OCI-LY1 (cell line): ENCODE results near the gene ITGA1.

Experiments
- H2AFZ ChIP-seq: fragments of 200-600 bp; sonication (generic), shearing (Covaris generic); 2 replicates; pipeline ENCODE4 v1.6.0; 2014; ENCODE audit warnings: antibody characterized with exemption, mild to moderate bottlenecking, low read length
- H3F3A ChIP-seq: fragments of 200-600 bp; sonication (generic), shearing (Covaris generic); 2 replicates; pipeline ENCODE4 v1.6.0; 2014; ENCODE audit warnings: mild to moderate bottlenecking, antibody characterized with exemption, low read length, moderate library complexity; ENCODE audit not compliant: insufficient read depth
- H3K27ac ChIP-seq: fragments of 200-600 bp; sonication (generic); 2 replicates; pipeline ENCODE4 v1.5.1; 2014; ENCODE audit warnings: low read length, mixed run types, mild to moderate bottlenecking, low read depth; ENCODE audit not compliant: poor library complexity, severe bottlenecking
- H3K27me3 ChIP-seq: fragments of 200-600 bp; sonication (generic); 2 replicates; pipeline ENCODE4 v1.6.0; 2014; ENCODE audit warnings: antibody characterized with exemption, mild to moderate bottlenecking, low read length, moderate library complexity; ENCODE audit not compliant: insufficient read depth
- H3K36me3 ChIP-seq: fragments of 200-600 bp; sonication (generic); 2 replicates; pipeline ENCODE4 v1.6.1; 2014; ENCODE audit warnings: mild to moderate bottlenecking, antibody characterized with exemption, low read length, moderate library complexity, mixed read lengths; ENCODE audit not compliant: insufficient read depth
- H3K4me1 ChIP-seq: fragments of 200-600 bp; sonication (generic); 2 replicates; pipeline ENCODE4 v1.5.1; 2014; ENCODE audit warnings: mild to moderate bottlenecking, low read length, moderate library complexity; ENCODE audit not compliant: insufficient read depth, severe bottlenecking
- H3K4me2 ChIP-seq: fragments of 200-600 bp; sonication (generic), shearing (Covaris generic); 2 replicates; pipeline ENCODE4 v1.6.1; 2014; ENCODE audit warnings: low read length
- H3K4me3 ChIP-seq: fragments of 200-600 bp; sonication (generic); 2 replicates; pipeline ENCODE4 v1.5.1; 2014; ENCODE audit warnings: low read length, low read depth, mild to moderate bottlenecking, mixed read lengths; ENCODE audit not compliant: poor library complexity, severe bottlenecking
- H3K79me2 ChIP-seq: fragments of 200-600 bp; shearing (Covaris generic); 2 replicates; pipeline ENCODE4 v1.6.1; 2016; ENCODE audit warnings: mixed run types, low read length, mixed read lengths; ENCODE audit not compliant: insufficient read depth
- H3K9ac ChIP-seq: fragments of 200-600 bp; sonication (generic), shearing (Covaris generic); 2 replicates; pipeline ENCODE4 v1.6.1; 2014; ENCODE audit warnings: mild to moderate bottlenecking, low read length, mixed read lengths
- H3K9me2 ChIP-seq: fragments of 200-600 bp; sonication (generic), shearing (Covaris generic); 2 replicates; pipeline ENCODE4 v1.6.1; 2014; ENCODE audit warnings: low read depth, mild to moderate bottlenecking, low read length, mixed read lengths
- H3K9me3 ChIP-seq: fragments of 200-600 bp; shearing (Covaris generic); 2 replicates; pipeline ENCODE4 v1.6.1; 2014; ENCODE audit warnings: low read length, mixed read lengths
- H4K20me1 ChIP-seq: fragments of 200-600 bp; sonication (generic), shearing (Covaris generic); 2 replicates; pipeline ENCODE4 v1.6.0; 2016; ENCODE audit warnings: mild to moderate bottlenecking, low read length; ENCODE audit not compliant: insufficient read depth
- CTCF ChIP-seq: fragments of 200-600 bp; sonication (generic), shearing (Covaris generic); IDR thresholded peaks from 2 replicates; pipeline ENCODE4 v1.5.1; 2017; ENCODE audit warnings: mild to moderate bottlenecking, antibody characterized with exemption, low read length, moderate library complexity, mixed read lengths
- EZH2 ChIP-seq: fragments of 200-600 bp; sonication (generic), shearing (Covaris generic); IDR thresholded peaks from 2 replicates; pipeline ENCODE4 v1.8.0; 2017; ENCODE audit warnings: borderline replicate concordance, mixed run types, mild to moderate bottlenecking, antibody characterized with exemption, low read length, moderate library complexity, mixed read lengths

ITGA1 gene

DNA sequence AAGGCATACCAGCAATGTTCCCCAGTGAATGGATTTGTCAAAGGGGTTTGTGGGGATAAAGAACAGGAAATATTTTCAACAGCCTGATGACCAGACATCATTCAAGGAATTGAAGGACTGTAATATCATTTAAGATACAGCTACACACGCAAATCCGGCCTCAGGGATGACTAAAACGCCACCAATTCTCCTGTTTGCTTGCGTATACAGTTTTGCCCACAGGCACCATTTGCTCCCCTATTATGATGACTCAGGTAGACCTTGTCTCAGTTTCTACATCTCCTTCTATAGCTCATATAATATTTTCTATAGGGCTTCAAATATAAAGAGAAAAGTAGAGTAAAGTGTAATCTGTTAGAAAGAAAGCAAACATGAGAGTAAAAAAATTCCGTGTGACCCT is 29.7 kb upstream of the ITGA1 start:
- Histone ChIP-seq H3K36me3 (no peaks in the 10 kb centered on the region), H3K4me1 (no peaks in the 10 kb centered on the region), H2AFZ (no peak overlapping the region), H3F3A (no peaks in the 10 kb centered on the region), H3K9me2 (no peaks in the 10 kb centered on the region), H3K9me3 (no peaks in the 10 kb centered on the region), H3K4me3 (no peak overlapping the region), H3K9ac (no peak overlapping the region), H3K27me3 (no peaks in the 10 kb centered on the region), H3K4me2 (no peak overlapping the region), H4K20me1 (no peaks in the 10 kb centered on the region), H3K79me2 (no peaks in the 10 kb centered on the region), H3K27ac (no peak overlapping the region)
- TF ChIP-seq CTCF, result no peak
- TF ChIP-seq EZH2, result no peak

DNA sequence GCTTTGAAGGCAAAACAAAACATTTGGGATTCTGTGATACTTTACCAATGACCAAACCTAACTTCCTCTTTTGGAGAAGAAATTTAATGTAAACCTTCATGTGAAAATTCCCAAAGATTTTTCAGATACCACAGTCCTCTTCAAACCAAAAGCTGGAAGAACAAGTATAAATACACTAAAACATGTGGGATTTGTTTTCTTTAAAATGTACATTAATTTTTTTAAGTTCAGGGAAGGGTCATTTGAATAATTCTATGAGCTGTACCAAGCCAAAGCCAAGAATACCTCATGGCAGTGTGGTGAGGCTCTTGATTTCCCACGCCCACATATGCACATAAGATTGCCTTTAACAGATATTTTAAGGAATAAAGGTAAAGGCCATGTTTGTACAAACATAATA is 28.4 kb upstream of the ITGA1 start:
- Histone ChIP-seq H2AFZ (no peak overlapping the region), H3K79me2 (no peaks in the 10 kb centered on the region), H3K9ac (no peak overlapping the region)

DNA sequence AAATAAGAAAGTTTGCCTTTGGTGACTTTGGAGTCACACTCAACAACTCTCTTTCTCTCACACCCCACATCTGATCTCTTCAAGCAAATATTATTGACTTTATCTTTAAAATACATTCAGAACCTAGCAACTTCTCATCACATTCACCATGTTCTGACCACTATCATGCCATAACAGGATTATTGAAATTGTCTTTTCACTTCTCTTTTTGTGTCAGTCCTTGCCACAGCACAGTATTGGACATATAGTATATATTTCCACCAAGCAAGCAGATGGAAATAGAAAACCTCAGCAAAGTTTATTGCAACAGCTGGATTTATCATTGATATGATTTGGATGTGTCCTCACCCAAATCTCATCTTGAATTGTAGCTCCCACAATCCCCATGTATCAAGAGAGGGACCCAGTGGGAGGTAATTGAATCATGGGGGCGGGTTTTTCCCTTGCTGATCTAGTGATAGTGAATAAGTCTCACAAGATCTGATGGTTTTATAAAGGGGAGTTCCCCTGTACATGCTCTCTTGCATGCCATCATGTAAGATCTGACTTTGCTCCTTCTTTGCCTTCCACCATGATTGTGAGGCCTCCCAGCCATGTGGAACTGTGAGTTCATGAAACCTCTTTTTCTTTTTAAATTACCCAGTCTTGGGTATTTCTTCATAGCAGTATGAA is 26.9 kb upstream of the ITGA1 start:
- H3K9me2 ChIP-seq, result no peaks in the 10 kb centered on the region
- H3K9ac ChIP-seq, result no peak overlapping the region
- TF ChIP-seq CTCF, result no peak
- TF ChIP-seq EZH2, result no peak
- no peak overlapping the region for H3K4me3 ChIP-seq
- no peaks in the 10 kb centered on the region for H3F3A ChIP-seq
- no peaks in the 10 kb centered on the region for H3K4me1 ChIP-seq
- H3K4me2 ChIP-seq, result no peak overlapping the region
- H3K9me3 ChIP-seq, result no peaks in the 10 kb centered on the region
- H3K79me2 ChIP-seq, result no peaks in the 10 kb centered on the region
- H3K27ac ChIP-seq, result no peak overlapping the region
- no peak overlapping the region for H2AFZ ChIP-seq
- no peaks in the 10 kb centered on the region for H4K20me1 ChIP-seq
- H3K27me3 ChIP-seq, result no peaks in the 10 kb centered on the region
- H3K36me3 ChIP-seq, result no peaks in the 10 kb centered on the region

More for the DNA sequence above, 28.4 kb upstream of the ITGA1 start:
- H3K9me2 ChIP-seq, result no peaks in the 10 kb centered on the region
- H4K20me1 ChIP-seq, result no peaks in the 10 kb centered on the region
- H3K4me2 ChIP-seq, result no peak overlapping the region
- H3K36me3 ChIP-seq, result no peaks in the 10 kb centered on the region
- no peaks in the 10 kb centered on the region for H3K9me3 ChIP-seq
- no peaks in the 10 kb centered on the region for H3K27me3 ChIP-seq
- no peaks in the 10 kb centered on the region for H3F3A ChIP-seq
- no peaks in the 10 kb centered on the region for H3K4me1 ChIP-seq
- H3K27ac ChIP-seq, result no peak overlapping the region
- no peak overlapping the region for H3K4me3 ChIP-seq
- no peak for TF ChIP-seq EZH2

DNA sequence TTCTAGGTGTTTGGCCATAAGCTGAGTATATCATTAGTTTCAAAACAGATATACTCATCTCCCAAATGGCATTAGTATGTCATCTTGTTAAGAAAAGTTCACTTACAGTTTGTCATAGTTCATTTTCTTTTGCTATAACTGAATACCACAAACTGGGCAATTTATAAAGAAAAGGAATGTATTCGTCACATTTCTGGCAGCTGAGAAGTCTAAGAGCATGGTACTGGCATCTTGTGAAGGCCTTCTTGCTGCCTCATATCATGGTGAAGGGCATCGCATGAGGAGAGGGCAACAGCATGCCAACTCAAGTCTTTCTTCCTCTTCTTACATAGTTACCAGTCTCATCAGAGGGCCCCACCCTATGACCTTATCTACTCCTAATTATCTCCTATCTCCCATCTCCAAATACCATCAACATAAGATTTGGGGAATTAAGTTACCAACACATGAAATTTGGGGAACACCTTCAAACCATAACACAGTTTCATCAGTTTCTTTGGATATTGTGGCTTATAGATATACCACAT is 20.4 kb upstream of the ITGA1 start:
- Histone ChIP-seq H2AFZ (no peak overlapping the region), H3K4me3 (no peak overlapping the region), H3K4me1 (no peaks in the 10 kb centered on the region), H3K4me2 (no peak overlapping the region), H3K79me2 (no peaks in the 10 kb centered on the region), H3F3A (no peaks in the 10 kb centered on the region), H3K9ac (no peak overlapping the region), H4K20me1 (no peaks in the 10 kb centered on the region), H3K27me3 (no peaks in the 10 kb centered on the region), H3K36me3 (no peaks in the 10 kb centered on the region), H3K9me3 (no peaks in the 10 kb centered on the region), H3K27ac (no peak overlapping the region), H3K9me2 (no peaks in the 10 kb centered on the region)
- TF ChIP-seq CTCF (no peak), EZH2 (no peak)
